ENCODE measurements around the gene ZNF273. TPM values are rescaled to one million over a fixed set of nuclear protein-coding genes. Genes with fewer than 3 reads are reported as not detected.
"Not testable (repeated sequence)": the region's sequence is repeated elsewhere in the genome, so short reads cannot be mapped to it uniquely, and the experiment has no call there.

ZNF273 gene
- total RNA-seq, 1 donor from 2014 or later = 1.7 TPM

GRCh38 chr7:64889686-64890162 lies 13.3 kb upstream of the ZNF273 start:
- no peak for DNase-seq (ENCODE audit: low spot score in 2 of 2)
- H3K36me3 ChIP-seq = no peaks in the 10 kb centered on the region
- H3K27ac ChIP-seq = no peak overlapping the region
- peaks cover 3 to 25% of the 10 kb centered on the region in 2 donors for H3K4me1 ChIP-seq
- TF ChIP-seq, protein P1, sequence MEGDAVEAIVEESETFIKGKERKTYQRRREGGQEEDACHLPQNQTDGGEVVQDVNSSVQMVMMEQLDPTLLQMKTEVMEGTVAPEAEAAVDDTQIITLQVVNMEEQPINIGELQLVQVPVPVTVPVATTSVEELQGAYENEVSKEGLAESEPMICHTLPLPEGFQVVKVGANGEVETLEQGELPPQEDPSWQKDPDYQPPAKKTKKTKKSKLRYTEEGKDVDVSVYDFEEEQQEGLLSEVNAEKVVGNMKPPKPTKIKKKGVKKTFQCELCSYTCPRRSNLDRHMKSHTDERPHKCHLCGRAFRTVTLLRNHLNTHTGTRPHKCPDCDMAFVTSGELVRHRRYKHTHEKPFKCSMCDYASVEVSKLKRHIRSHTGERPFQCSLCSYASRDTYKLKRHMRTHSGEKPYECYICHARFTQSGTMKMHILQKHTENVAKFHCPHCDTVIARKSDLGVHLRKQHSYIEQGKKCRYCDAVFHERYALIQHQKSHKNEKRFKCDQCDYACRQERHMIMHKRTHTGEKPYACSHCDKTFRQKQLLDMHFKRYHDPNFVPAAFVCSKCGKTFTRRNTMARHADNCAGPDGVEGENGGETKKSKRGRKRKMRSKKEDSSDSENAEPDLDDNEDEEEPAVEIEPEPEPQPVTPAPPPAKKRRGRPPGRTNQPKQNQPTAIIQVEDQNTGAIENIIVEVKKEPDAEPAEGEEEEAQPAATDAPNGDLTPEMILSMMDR (IDR thresholded peaks at IDR 0.05) = no peak
- intact Hi-C loops (cut with DNase I) = loop anchor here (2.0 to 10.0 kb wide), 2 partner anchors 13 to 225 kb away; partner anchors contain the start of genes ZNF107 and ZNF273
- H3K27me3 ChIP-seq = no peaks in the 10 kb centered on the region
- peak overlapping the region; percentile 51 to 56 for H3K4me3 ChIP-seq
- H3K9me3 ChIP-seq = no peaks in the 10 kb centered on the region

DNA sequence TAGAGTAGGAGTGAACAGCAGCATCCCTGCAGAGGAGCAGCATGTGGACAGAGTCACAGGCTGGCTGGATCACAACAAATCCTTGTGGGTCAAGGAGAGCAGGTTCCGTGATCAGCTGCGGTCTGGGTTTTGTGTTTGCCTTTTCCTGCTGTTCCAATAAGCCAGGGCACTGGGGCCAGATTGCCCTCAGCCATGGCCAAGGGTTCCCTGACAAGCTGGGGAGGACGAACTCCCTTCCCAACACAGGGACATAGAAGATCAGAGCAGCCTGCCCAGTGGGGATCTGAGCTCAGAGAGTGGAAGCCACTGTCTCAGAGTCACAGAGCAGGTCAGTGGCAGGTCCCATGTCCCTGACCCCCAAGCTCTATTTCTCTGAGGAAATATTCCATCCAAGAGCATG lies 12.8 kb upstream of the ZNF273 start:
- peaks cover 3 to 25% of the 10 kb centered on the region in 2 donors for H3K4me1 ChIP-seq
- H3K36me3 ChIP-seq; H3K27me3 ChIP-seq; H3K9me3 ChIP-seq; H3K4me3 ChIP-seq; DNase-seq (ENCODE audit: low spot score in 2 of 2); intact Hi-C loops (cut with DNase I): not testable (repeated sequence)
- peak overlapping the region; percentile 76 to 83 for H3K27ac ChIP-seq

- Histone ChIP-seq H3K4me1 (peaks cover 3 to 25% of the 10 kb centered on the region in 2 donors), H3K36me3 (no peaks in the 10 kb centered on the region), H3K27me3 (no peaks in the 10 kb centered on the region), H3K4me3 (no peak overlapping the region), H3K9me3 (no peaks in the 10 kb centered on the region), H3K27ac (peak overlapping the region; percentile 76 to 83)
- TF ChIP-seq, protein P1 (IDR thresholded peaks at IDR 0.05) = no peak
- intact Hi-C loops (cut with DNase I) = no loop called here
- DNase-seq (ENCODE audit: low spot score in 2 of 2) = no peak
Observed at GRCh38 chr7:64890761-64891362, 12.2 kb upstream of the ZNF273 start.

GRCh38 chr7:64891363-64892081 lies 11.6 kb upstream of the ZNF273 start:
- H3K27me3 ChIP-seq; H3K9me3 ChIP-seq; intact Hi-C loops (cut with DNase I); H3K4me3 ChIP-seq; H3K36me3 ChIP-seq; DNase-seq (ENCODE audit: low spot score in 2 of 2): not testable (repeated sequence)
- peaks cover 3 to 25% of the 10 kb centered on the region in 2 donors for H3K4me1 ChIP-seq
- peak overlapping the region; percentile 76 to 83 for H3K27ac ChIP-seq

DNA sequence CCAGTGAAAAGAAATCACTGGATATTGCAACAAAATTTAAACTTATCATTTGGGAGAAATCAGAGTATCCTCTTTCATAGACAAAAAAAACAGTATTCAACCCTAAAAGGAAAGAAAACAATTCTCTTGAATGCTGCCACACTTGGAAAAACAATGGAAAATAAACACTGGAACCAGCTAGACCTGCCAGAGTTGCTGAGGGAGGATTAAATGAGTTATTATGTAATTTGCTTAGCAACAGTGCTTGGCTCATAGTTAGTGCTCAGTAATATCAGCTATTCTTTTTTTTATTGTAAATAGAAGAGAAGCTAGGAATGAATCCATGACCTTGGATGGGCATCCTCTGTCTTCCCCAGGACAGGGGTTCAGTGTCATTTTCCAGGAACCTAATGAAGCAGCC lies 11.0 kb upstream of the ZNF273 start:
- Histone ChIP-seq H3K36me3 (no peaks in the 10 kb centered on the region), H3K9me3 (no peaks in the 10 kb centered on the region), H3K4me1 (peaks cover 3 to 25% of the 10 kb centered on the region in 2 donors), H3K27me3 (no peaks in the 10 kb centered on the region), H3K27ac (peak overlapping the region; percentile 11 to 83), H3K4me3 (no peak overlapping the region)
- DNase-seq (ENCODE audit: low spot score in 2 of 2) = no peak
- intact Hi-C loops (cut with DNase I) = no loop called here
- TF ChIP-seq, protein P1 (IDR thresholded peaks at IDR 0.05) = no peak

- no peaks in the 10 kb centered on the region for H3K27me3 ChIP-seq
- H3K9me3 ChIP-seq = no peaks in the 10 kb centered on the region
- no peak for DNase-seq (ENCODE audit: low spot score in 2 of 2)
- peaks cover 3 to 25% of the 10 kb centered on the region in 2 donors for H3K4me1 ChIP-seq
- H3K4me3 ChIP-seq = no peak overlapping the region
- intact Hi-C loops (cut with DNase I) = no loop called here
- no peak overlapping the region for H3K27ac ChIP-seq
- no peaks in the 10 kb centered on the region for H3K36me3 ChIP-seq
- TF ChIP-seq, protein P1 (IDR thresholded peaks at IDR 0.05) = no peak
Observed at GRCh38 chr7:64892666-64893309, 10.3 kb upstream of the ZNF273 start.

Measured in ascending aorta (tissue), 2 donors.